ENCODE data around the gene GALNT18. TPM values are rescaled to one million over a fixed set of nuclear protein-coding genes. Genes with fewer than 3 reads are reported as not detected.

The GALNT18 gene
- total and polyA plus RNA-seq, 3 experiments from 2014 or later = 1.3 TPM; not detected in 1

DNA sequence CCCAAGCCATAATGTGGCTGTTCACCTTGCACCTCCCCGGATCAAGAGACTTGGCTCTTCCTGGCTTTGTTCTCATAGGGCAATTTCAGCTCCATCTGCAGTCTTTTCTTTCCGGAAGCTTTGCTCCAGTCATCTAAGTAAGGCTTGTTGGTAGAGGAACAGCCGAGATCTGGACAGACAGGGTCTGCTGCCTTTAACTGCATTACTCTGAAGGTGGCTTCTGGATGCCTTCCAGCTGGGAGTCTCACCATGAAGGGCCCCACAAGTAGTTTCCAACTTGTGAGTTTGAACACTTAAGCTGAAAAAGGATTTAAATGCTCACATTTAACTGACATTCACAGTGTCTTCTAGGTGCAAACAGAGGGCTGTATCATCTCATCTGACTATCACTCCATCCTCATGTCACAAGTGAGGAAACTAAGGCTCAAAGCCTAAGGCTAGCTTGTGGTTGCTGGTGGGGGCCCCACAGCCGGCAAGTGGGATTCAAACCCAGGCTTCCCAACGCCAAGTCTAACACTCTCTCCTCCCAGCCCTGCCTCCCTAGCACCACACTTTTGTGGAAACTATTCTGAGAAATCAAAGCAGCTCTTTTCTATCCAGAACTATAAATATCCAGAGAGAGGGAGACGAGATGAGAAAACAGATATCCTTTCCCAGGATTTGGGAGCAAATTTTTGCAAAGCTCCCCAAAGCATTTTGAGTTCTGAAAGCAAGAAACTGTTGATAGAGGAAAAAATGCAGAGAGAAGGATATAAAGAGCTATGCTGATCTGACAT lies 58.4 kb downstream of the GALNT18 start:
- Mint-ChIP-seq H3K27me3 (peaks cover 5 to 10% of the 10 kb centered on the region in 2 donors), H3K36me3 (no peaks in the 10 kb centered on the region), H3K27ac (no peak overlapping the region), H3K4me1 (no peaks in the 10 kb centered on the region), H3K9me3 (no peaks in the 10 kb centered on the region), H3K4me3 (no peak overlapping the region)
- Histone ChIP-seq H3K36me3 (ENCODE audit: insufficient read depth, low read length) (no peaks in the 10 kb centered on the region), H3K27me3 (ENCODE audit: insufficient read depth, low read length, poor library complexity, severe bottlenecking) (no peaks in the 10 kb centered on the region), H3K27ac (ENCODE audit: low read depth, low read length) (no peak overlapping the region), H3K4me1 (ENCODE audit: insufficient read depth, low read length) (no peaks in the 10 kb centered on the region), H3K4me3 (ENCODE audit: low read length) (no peak overlapping the region), H3K9me3 (ENCODE audit: low read length) (no peaks in the 10 kb centered on the region)
- DNase-seq = no peak
- ChIA-PET CTCF (no interaction called here), POLR2A (no interaction called here)

DNA sequence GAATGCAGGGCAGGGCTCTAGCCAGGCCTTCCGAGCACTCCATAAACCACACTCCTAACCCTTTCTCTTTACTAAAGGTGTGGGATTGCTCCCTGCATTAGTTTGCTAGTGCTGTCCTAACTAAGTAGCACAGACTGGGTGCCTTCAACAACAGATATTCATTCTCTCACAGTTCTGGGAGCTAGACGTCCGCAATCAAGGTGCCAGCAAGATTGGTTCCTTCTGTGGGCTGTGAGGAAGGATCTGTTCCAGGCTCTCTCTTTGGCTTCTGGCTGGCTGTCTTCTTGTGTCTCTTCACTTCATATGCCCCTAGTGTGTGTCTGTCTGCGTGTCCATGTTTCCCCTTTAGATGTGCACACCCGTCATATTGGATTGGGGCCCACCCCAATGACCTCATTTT lies 59.8 kb downstream of the GALNT18 start:
- H3K4me3 ChIP-seq (ENCODE audit: low read length) = no peak overlapping the region
- no peaks in the 10 kb centered on the region for H3K27me3 ChIP-seq (ENCODE audit: insufficient read depth, low read length, poor library complexity, severe bottlenecking)
- no peaks in the 10 kb centered on the region for H3K4me1 ChIP-seq (ENCODE audit: insufficient read depth, low read length)
- H3K27ac ChIP-seq (ENCODE audit: low read depth, low read length) = no peak overlapping the region
- Mint-ChIP-seq H3K27me3 (peaks cover 5 to 10% of the 10 kb centered on the region in 2 donors), H3K36me3 (no peaks in the 10 kb centered on the region), H3K4me3 (no peak overlapping the region), H3K27ac (no peak overlapping the region), H3K4me1 (no peaks in the 10 kb centered on the region), H3K9me3 (no peaks in the 10 kb centered on the region)
- ChIA-PET POLR2A (no interaction called here), CTCF (no interaction called here)
- no peak for DNase-seq
- no peaks in the 10 kb centered on the region for H3K9me3 ChIP-seq (ENCODE audit: low read length)
- no peaks in the 10 kb centered on the region for H3K36me3 ChIP-seq (ENCODE audit: insufficient read depth, low read length)

DNA sequence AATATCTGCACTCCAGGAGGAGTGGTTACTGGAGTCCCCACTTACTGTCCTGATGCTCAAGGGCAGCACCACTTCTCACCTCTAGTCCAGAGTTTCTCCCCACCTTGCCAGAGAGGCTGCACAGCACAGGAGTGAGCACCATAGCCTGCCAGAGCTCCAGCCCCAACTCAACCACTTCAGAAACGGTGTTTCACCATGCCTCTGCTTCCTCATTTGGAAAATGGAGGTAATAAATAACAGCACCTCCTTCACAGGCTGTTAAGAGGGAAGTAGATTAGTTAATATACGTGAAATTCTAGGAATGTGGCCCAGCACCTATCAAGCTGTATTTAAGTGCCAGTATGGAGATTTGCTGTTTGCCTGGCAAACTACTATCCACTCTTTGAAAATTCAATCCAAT lies 63.0 kb downstream of the GALNT18 start:
- CTCF ChIA-PET = no interaction called here
- no peak overlapping the region for H3K4me3 Mint-ChIP-seq
- POLR2A ChIA-PET = no interaction called here
- H3K4me1 ChIP-seq (ENCODE audit: insufficient read depth, low read length) = no peaks in the 10 kb centered on the region
- H3K27me3 Mint-ChIP-seq = peaks cover 7 to 18% of the 10 kb centered on the region in 2 donors
- H3K4me3 ChIP-seq (ENCODE audit: low read length) = no peak overlapping the region
- no peaks in the 10 kb centered on the region for H3K36me3 ChIP-seq (ENCODE audit: insufficient read depth, low read length)
- no peak overlapping the region for H3K27ac Mint-ChIP-seq
- H3K9me3 ChIP-seq (ENCODE audit: low read length) = no peaks in the 10 kb centered on the region
- no peaks in the 10 kb centered on the region for H3K27me3 ChIP-seq (ENCODE audit: insufficient read depth, low read length, poor library complexity, severe bottlenecking)
- H3K27ac ChIP-seq (ENCODE audit: low read depth, low read length) = no peak overlapping the region
- no peaks in the 10 kb centered on the region for H3K36me3 Mint-ChIP-seq
- DNase-seq = no peak
- no peaks in the 10 kb centered on the region for H3K9me3 Mint-ChIP-seq
- H3K4me1 Mint-ChIP-seq = no peaks in the 10 kb centered on the region

DNA sequence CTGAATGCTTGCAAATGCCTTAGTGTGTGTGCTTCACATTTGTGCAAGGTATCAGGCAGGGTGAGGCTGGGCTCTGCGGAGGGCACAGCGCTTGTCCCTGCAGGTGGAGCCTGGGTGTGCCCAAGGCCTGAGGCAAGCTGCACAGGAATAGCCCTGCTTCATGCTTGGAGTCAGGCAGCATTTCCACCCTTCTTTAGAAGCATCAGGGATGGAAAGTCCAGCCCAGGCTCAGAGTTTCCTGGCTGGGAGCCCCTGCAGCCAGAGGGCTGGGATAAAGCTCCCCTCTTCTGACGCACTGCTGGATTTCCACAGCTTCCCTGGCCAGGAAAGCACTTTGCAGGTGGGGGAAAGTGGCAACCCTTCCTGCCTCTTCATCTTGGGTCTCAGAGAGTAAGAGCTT lies 63.4 kb downstream of the GALNT18 start:
- Histone ChIP-seq H3K36me3 (ENCODE audit: insufficient read depth, low read length) (no peaks in the 10 kb centered on the region), H3K4me1 (ENCODE audit: insufficient read depth, low read length) (no peaks in the 10 kb centered on the region), H3K27ac (ENCODE audit: low read depth, low read length) (no peak overlapping the region), H3K27me3 (ENCODE audit: insufficient read depth, low read length, poor library complexity, severe bottlenecking) (no peaks in the 10 kb centered on the region), H3K4me3 (ENCODE audit: low read length) (no peak overlapping the region), H3K9me3 (ENCODE audit: low read length) (no peaks in the 10 kb centered on the region)
- CTCF ChIA-PET = no interaction called here
- Mint-ChIP-seq H3K4me1 (no peaks in the 10 kb centered on the region), H3K27ac (no peak overlapping the region), H3K9me3 (no peaks in the 10 kb centered on the region), H3K27me3 (peaks cover 7 to 18% of the 10 kb centered on the region in 2 donors), H3K4me3 (no peak overlapping the region), H3K36me3 (no peaks in the 10 kb centered on the region)
- DNase-seq = no peak
- POLR2A ChIA-PET = no interaction called here

DNA sequence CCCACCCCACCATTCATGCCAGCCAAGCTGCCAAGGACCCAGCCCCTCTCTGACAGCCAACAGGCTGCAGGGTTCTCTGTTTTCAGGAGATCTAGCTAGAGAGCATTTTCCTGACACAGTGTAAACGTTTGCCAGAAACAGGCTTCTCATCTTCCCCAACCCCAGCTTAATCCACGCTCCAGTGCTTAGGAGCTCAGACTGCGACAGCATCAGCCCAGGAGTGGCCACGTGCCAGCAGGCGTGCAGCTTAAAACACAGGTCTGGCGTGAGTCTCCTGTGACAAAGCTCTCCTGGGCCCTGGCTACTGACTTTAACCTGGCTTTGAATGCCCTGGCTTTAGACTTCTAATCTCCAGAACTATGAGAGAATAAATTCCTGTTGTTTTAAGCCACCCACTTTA lies 66.6 kb downstream of the GALNT18 start:
- ChIA-PET CTCF (no interaction called here), POLR2A (no interaction called here)
- H3K4me3 ChIP-seq (ENCODE audit: low read length) = no peak overlapping the region
- DNase-seq = no peak
- Mint-ChIP-seq H3K27ac (no peak overlapping the region), H3K4me1 (no peaks in the 10 kb centered on the region), H3K9me3 (no peaks in the 10 kb centered on the region), H3K27me3 (peaks cover 2 to 14% of the 10 kb centered on the region in 2 donors), H3K4me3 (no peak overlapping the region), H3K36me3 (no peaks in the 10 kb centered on the region)
- H3K27me3 ChIP-seq (ENCODE audit: insufficient read depth, low read length, poor library complexity, severe bottlenecking) = no peaks in the 10 kb centered on the region
- no peaks in the 10 kb centered on the region for H3K9me3 ChIP-seq (ENCODE audit: low read length)
- no peaks in the 10 kb centered on the region for H3K36me3 ChIP-seq (ENCODE audit: insufficient read depth, low read length)
- no peak overlapping the region for H3K27ac ChIP-seq (ENCODE audit: low read depth, low read length)
- no peaks in the 10 kb centered on the region for H3K4me1 ChIP-seq (ENCODE audit: insufficient read depth, low read length)

DNA sequence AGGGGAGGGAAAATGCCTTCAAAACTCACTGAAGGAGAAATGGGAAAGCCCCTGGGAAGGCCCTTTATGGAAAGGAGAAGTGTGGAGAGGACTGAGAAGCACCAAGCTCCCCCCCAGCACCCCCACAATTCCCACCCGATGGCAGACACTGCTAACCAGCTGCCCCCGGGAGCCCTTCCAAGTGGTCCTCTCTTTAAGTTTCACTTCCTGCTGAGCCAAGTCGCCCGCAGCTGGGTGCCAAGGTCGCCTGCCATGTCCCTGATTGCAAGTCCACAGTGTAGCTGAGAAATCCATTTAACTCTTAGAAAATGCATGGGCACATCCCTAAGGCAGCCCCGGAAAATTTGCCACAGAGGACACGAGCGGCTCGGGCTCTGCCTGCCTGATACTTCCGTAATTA lies 68.2 kb downstream of the GALNT18 start:
- H3K36me3 Mint-ChIP-seq = no peaks in the 10 kb centered on the region
- no peaks in the 10 kb centered on the region for H3K4me1 Mint-ChIP-seq
- no peak overlapping the region for H3K4me3 Mint-ChIP-seq
- no peak for DNase-seq
- Histone ChIP-seq H3K27me3 (ENCODE audit: insufficient read depth, low read length, poor library complexity, severe bottlenecking) (no peaks in the 10 kb centered on the region), H3K27ac (ENCODE audit: low read depth, low read length) (no peak overlapping the region), H3K9me3 (ENCODE audit: low read length) (no peaks in the 10 kb centered on the region), H3K4me3 (ENCODE audit: low read length) (no peak overlapping the region), H3K4me1 (ENCODE audit: insufficient read depth, low read length) (no peaks in the 10 kb centered on the region), H3K36me3 (ENCODE audit: insufficient read depth, low read length) (no peaks in the 10 kb centered on the region)
- H3K27ac Mint-ChIP-seq = no peak overlapping the region
- H3K27me3 Mint-ChIP-seq = peaks cover 2 to 14% of the 10 kb centered on the region in 2 donors
- H3K9me3 Mint-ChIP-seq = no peaks in the 10 kb centered on the region
- ChIA-PET POLR2A (no interaction called here), CTCF (interaction anchor here (1.4 kb wide), 1 partner anchor 397 kb away, joined by 4 read pairs; no protein-coding TSS in a partner anchor)

DNA sequence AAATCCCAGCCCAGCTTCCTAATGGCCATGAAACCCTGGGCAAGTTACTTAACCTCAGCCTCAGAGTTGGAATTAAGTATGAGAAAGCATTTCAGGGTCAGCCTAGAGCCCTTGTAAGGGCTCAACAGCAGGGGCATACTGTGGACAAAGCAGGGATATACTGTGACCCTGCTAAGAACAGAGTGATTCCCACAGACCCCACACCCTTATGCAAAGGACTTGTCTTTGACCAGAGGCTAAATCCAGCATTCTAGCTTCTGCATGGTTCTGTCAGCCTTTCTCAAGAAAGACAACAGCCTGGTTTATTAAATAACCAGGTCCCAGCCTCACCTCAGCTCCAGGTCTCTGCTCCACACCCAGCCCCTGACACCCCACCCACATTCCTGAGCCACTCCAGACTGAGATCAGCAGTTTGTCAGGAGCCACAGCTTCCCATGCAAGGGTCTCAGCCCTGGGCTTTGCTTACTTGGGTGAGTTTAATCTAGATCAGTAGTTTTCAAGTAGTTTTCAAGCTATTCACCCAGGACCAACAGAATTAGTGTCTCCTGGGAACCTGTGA lies 69.2 kb downstream of the GALNT18 start:
- H3K27me3 Mint-ChIP-seq = peaks cover 2 to 14% of the 10 kb centered on the region in 2 donors
- POLR2A ChIA-PET = no interaction called here

DNA sequence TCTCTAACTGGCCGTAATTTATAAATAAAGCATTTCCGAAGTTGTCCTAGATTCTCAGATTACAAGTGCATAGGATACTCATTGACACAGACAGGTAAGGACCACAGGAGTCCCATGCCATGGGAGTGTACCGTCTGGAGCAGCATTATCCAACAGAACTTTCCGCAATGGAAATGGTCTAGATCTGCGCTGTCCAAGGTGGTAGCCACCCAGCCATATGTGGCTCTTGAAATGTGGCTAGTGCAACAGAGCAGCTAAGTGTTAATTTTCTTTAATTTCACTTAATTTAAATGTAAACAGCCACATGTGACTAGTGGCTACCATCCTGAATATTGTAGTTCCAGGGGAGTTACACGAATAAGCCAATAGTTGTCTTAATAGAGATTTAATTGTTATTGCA lies 71.3 kb downstream of the GALNT18 start:
- no peaks in the 10 kb centered on the region for H3K4me1 ChIP-seq (ENCODE audit: insufficient read depth, low read length)
- no peak overlapping the region for H3K4me3 ChIP-seq (ENCODE audit: low read length)
- peaks cover 2 to 14% of the 10 kb centered on the region in 2 donors for H3K27me3 Mint-ChIP-seq
- H3K9me3 ChIP-seq (ENCODE audit: low read length) = no peaks in the 10 kb centered on the region
- H3K4me1 Mint-ChIP-seq = no peaks in the 10 kb centered on the region
- no peaks in the 10 kb centered on the region for H3K36me3 ChIP-seq (ENCODE audit: insufficient read depth, low read length)
- H3K4me3 Mint-ChIP-seq = no peak overlapping the region
- H3K9me3 Mint-ChIP-seq = no peaks in the 10 kb centered on the region
- no peak for DNase-seq
- no peak overlapping the region for H3K27ac Mint-ChIP-seq
- no peaks in the 10 kb centered on the region for H3K36me3 Mint-ChIP-seq
- H3K27ac ChIP-seq (ENCODE audit: low read depth, low read length) = no peak overlapping the region
- CTCF ChIA-PET = no interaction called here
- H3K27me3 ChIP-seq (ENCODE audit: insufficient read depth, low read length, poor library complexity, severe bottlenecking) = no peaks in the 10 kb centered on the region
- POLR2A ChIA-PET = no interaction called here

More for the DNA sequence above, 69.2 kb downstream of the GALNT18 start:
- Mint-ChIP-seq H3K36me3 (no peaks in the 10 kb centered on the region), H3K4me3 (no peak overlapping the region), H3K9me3 (no peaks in the 10 kb centered on the region), H3K27ac (no peak overlapping the region), H3K4me1 (no peaks in the 10 kb centered on the region)
- H3K36me3 ChIP-seq (ENCODE audit: insufficient read depth, low read length) = no peaks in the 10 kb centered on the region
- no peak for DNase-seq
- no peak overlapping the region for H3K27ac ChIP-seq (ENCODE audit: low read depth, low read length)
- no peaks in the 10 kb centered on the region for H3K9me3 ChIP-seq (ENCODE audit: low read length)
- no peaks in the 10 kb centered on the region for H3K4me1 ChIP-seq (ENCODE audit: insufficient read depth, low read length)
- CTCF ChIA-PET = interaction anchor here (1.4 kb wide), 1 partner anchor 396 kb away, joined by 4 read pairs; no protein-coding TSS in a partner anchor
- H3K27me3 ChIP-seq (ENCODE audit: insufficient read depth, low read length, poor library complexity, severe bottlenecking) = no peaks in the 10 kb centered on the region
- no peak overlapping the region for H3K4me3 ChIP-seq (ENCODE audit: low read length)
